ENCODE data around the gene PRDM10.

The PRDM10 gene

GRCh38 chr11:130006929-130007328 lies 4.3 kb upstream of the PRDM10 start:
- Histone ChIP-seq H4K91ac (ENCODE audit: low read length) (no peak overlapping the region), H3K23ac (ENCODE audit: low read length in 2 of 2) (no peak overlapping the region), H3K4me1 (ENCODE audit: control insufficient read depth, insufficient read depth, low read depth, low read length) (peaks cover 5% of the 10 kb centered on the region), H4K8ac (ENCODE audit: low read length) (no peak overlapping the region), H3K27me3 (ENCODE audit: control insufficient read depth in 1 of 2, insufficient read depth in 1 of 2, low read length in 2 of 2) (no peaks in the 10 kb centered on the region), H3K79me1 (replicated peaks; ENCODE audit: low read length, poor library complexity, severe bottlenecking) (no peaks in the 10 kb centered on the region), H3K18ac (ENCODE audit: low read depth in 1 of 2, low read length in 2 of 2) (no peak overlapping the region), H2BK15ac (ENCODE audit: low read depth, poor library complexity, severe bottlenecking) (no peak overlapping the region), H3K36me3 (ENCODE audit: control insufficient read depth in 1 of 2, insufficient read depth in 2 of 2, low read depth in 1 of 2, low read length in 2 of 2) (no peaks in the 10 kb centered on the region), H2AK5ac (ENCODE audit: low read length, severe bottlenecking) (no peak overlapping the region), H3K9me3 (ENCODE audit: control insufficient read depth, low read length) (peaks cover 3% of the 10 kb centered on the region), H3K14ac (ENCODE audit: low read length in 2 of 2) (no peak overlapping the region), H3K4me2 (ENCODE audit: low read length, poor library complexity, severe bottlenecking) (no peak overlapping the region), H2BK120ac (ENCODE audit: low read depth, low read length) (no peak overlapping the region), H2BK12ac (ENCODE audit: low read length in 2 of 2) (no peak overlapping the region), H3K27ac (ENCODE audit: low read length, poor library complexity, severe bottlenecking) (no peak overlapping the region), H3K4me3 (ENCODE audit: insufficient read depth in 1 of 2, low read depth in 1 of 2, low read length in 2 of 2) (no peak overlapping the region), H2BK5ac (ENCODE audit: low read depth, low read length, poor library complexity, severe bottlenecking) (no peak overlapping the region), H2AFZ (ENCODE audit: low read depth, low read length) (no peak overlapping the region), H3K4ac (ENCODE audit: low read depth in 1 of 2, low read length in 2 of 2) (no peak overlapping the region), H3K9ac (ENCODE audit: low read length) (no peak overlapping the region)
- no peak for DNase-seq
- 100% methylated on average over 3 of the region's 3 CpGs for WGBS

GRCh38 chr11:130003717-130004001 lies 1.0 kb upstream of the PRDM10 start:
- no peak overlapping the region for H3K14ac ChIP-seq (ENCODE audit: low read length in 2 of 2)
- H3K27me3 ChIP-seq (ENCODE audit: control insufficient read depth in 1 of 2, insufficient read depth in 1 of 2, low read length in 2 of 2): no peaks in the 10 kb centered on the region
- no peak overlapping the region for H2AFZ ChIP-seq (ENCODE audit: low read depth, low read length)
- H4K91ac ChIP-seq (ENCODE audit: low read length): peak overlapping the region; percentile 55
- peak overlapping the region; percentile 82 for H3K4me2 ChIP-seq (ENCODE audit: low read length, poor library complexity, severe bottlenecking)
- peak overlapping the region; percentile 54 to 94 for H3K4ac ChIP-seq (ENCODE audit: low read depth in 1 of 2, low read length in 2 of 2)
- no peak overlapping the region for H2BK12ac ChIP-seq (ENCODE audit: low read length in 2 of 2)
- peaks cover 0 to 3% of the 10 kb centered on the region in 2 experiments for H3K36me3 ChIP-seq (ENCODE audit: control insufficient read depth in 1 of 2, insufficient read depth in 2 of 2, low read depth in 1 of 2, low read length in 2 of 2)
- peaks cover 3% of the 10 kb centered on the region for H3K9me3 ChIP-seq (ENCODE audit: control insufficient read depth, low read length)
- no peak for DNase-seq
- no peak overlapping the region for H2BK120ac ChIP-seq (ENCODE audit: low read depth, low read length)
- peaks cover 8% of the 10 kb centered on the region for H3K4me1 ChIP-seq (ENCODE audit: control insufficient read depth, insufficient read depth, low read depth, low read length)
- H2BK15ac ChIP-seq (ENCODE audit: low read depth, poor library complexity, severe bottlenecking): no peak overlapping the region
- peak overlapping the region; percentile 6 to 82 for H3K18ac ChIP-seq (ENCODE audit: low read depth in 1 of 2, low read length in 2 of 2)
- peak overlapping the region; percentile 98 for H3K9ac ChIP-seq (ENCODE audit: low read length)
- peak overlapping the region; percentile 11 to 95 for H3K4me3 ChIP-seq (ENCODE audit: insufficient read depth in 1 of 2, low read depth in 1 of 2, low read length in 2 of 2)
- H2BK5ac ChIP-seq (ENCODE audit: low read depth, low read length, poor library complexity, severe bottlenecking): no peak overlapping the region
- no peaks in the 10 kb centered on the region for H3K79me1 ChIP-seq (replicated peaks; ENCODE audit: low read length, poor library complexity, severe bottlenecking)
- H4K8ac ChIP-seq (ENCODE audit: low read length): peak overlapping the region; percentile 8
- H2AK5ac ChIP-seq (ENCODE audit: low read length, severe bottlenecking): no peak overlapping the region
- 0% methylated on average over 5 of the region's 8 CpGs for WGBS
- H3K27ac ChIP-seq (ENCODE audit: low read length, poor library complexity, severe bottlenecking): peak overlapping the region; percentile 90
- H3K23ac ChIP-seq (ENCODE audit: low read length in 2 of 2): no peak overlapping the region

- Histone ChIP-seq H4K91ac (ENCODE audit: low read length) (peak overlapping the region; percentile 93), H3K18ac (ENCODE audit: low read depth in 1 of 2, low read length in 2 of 2) (peak overlapping the region; percentile 82 to 97), H3K4me3 (ENCODE audit: insufficient read depth in 1 of 2, low read depth in 1 of 2, low read length in 2 of 2) (peak overlapping the region; percentile 95 to 97), H3K27me3 (ENCODE audit: control insufficient read depth in 1 of 2, insufficient read depth in 1 of 2, low read length in 2 of 2) (no peaks in the 10 kb centered on the region), H3K14ac (ENCODE audit: low read length in 2 of 2) (peak overlapping the region in 1 of 2 experiments; percentile 23), H2BK15ac (ENCODE audit: low read depth, poor library complexity, severe bottlenecking) (peak overlapping the region; percentile 82), H3K23ac (ENCODE audit: low read length in 2 of 2) (no peak overlapping the region), H2AFZ (ENCODE audit: low read depth, low read length) (peak overlapping the region; percentile 36), H2BK120ac (ENCODE audit: low read depth, low read length) (peak overlapping the region; percentile 100), H3K79me1 (replicated peaks; ENCODE audit: low read length, poor library complexity, severe bottlenecking) (no peaks in the 10 kb centered on the region), H3K27ac (ENCODE audit: low read length, poor library complexity, severe bottlenecking) (peak overlapping the region; percentile 100), H3K4ac (ENCODE audit: low read depth in 1 of 2, low read length in 2 of 2) (peak overlapping the region; percentile 93 to 97), H3K9ac (ENCODE audit: low read length) (peak overlapping the region; percentile 98), H3K9me3 (ENCODE audit: control insufficient read depth, low read length) (peaks cover 3% of the 10 kb centered on the region), H3K4me2 (ENCODE audit: low read length, poor library complexity, severe bottlenecking) (peak overlapping the region; percentile 82), H2AK5ac (ENCODE audit: low read length, severe bottlenecking) (no peak overlapping the region), H3K36me3 (ENCODE audit: control insufficient read depth in 1 of 2, insufficient read depth in 2 of 2, low read depth in 1 of 2, low read length in 2 of 2) (peaks cover 0 to 3% of the 10 kb centered on the region in 2 experiments), H3K4me1 (ENCODE audit: control insufficient read depth, insufficient read depth, low read depth, low read length) (peaks cover 8% of the 10 kb centered on the region), H4K8ac (ENCODE audit: low read length) (peak overlapping the region; percentile 79), H2BK12ac (ENCODE audit: low read length in 2 of 2) (no peak overlapping the region), H2BK5ac (ENCODE audit: low read depth, low read length, poor library complexity, severe bottlenecking) (peak overlapping the region; percentile 99)
- WGBS: under 1% methylated on average over 48 of the region's 65 CpGs
- peak; percentile 100 for DNase-seq
These were observed 446 bp upstream of the PRDM10 start for GRCh38 chr11:130002846-130003716.

- H3K4me1 ChIP-seq (ENCODE audit: control insufficient read depth, insufficient read depth, low read depth, low read length): peaks cover 8% of the 10 kb centered on the region
- peak overlapping the region; percentile 78 for H2AFZ ChIP-seq (ENCODE audit: low read depth, low read length)
- peak overlapping the region in 1 of 2 experiments; percentile 99 for H3K23ac ChIP-seq (ENCODE audit: low read length in 2 of 2)
- H2BK5ac ChIP-seq (ENCODE audit: low read depth, low read length, poor library complexity, severe bottlenecking): peak overlapping the region; percentile 99
- peak overlapping the region; percentile 100 for H3K27ac ChIP-seq (ENCODE audit: low read length, poor library complexity, severe bottlenecking)
- DNase-seq: peak; percentile 37
- peaks cover 6% of the 10 kb centered on the region for H3K79me1 ChIP-seq (replicated peaks; ENCODE audit: low read length, poor library complexity, severe bottlenecking)
- H3K18ac ChIP-seq (ENCODE audit: low read depth in 1 of 2, low read length in 2 of 2): peak overlapping the region; percentile 100
- H3K36me3 ChIP-seq (ENCODE audit: control insufficient read depth in 1 of 2, insufficient read depth in 2 of 2, low read depth in 1 of 2, low read length in 2 of 2): peaks cover 0 to 8% of the 10 kb centered on the region in 2 experiments
- peak overlapping the region; percentile 98 to 99 for H3K4ac ChIP-seq (ENCODE audit: low read depth in 1 of 2, low read length in 2 of 2)
- peak overlapping the region; percentile 100 for H2BK120ac ChIP-seq (ENCODE audit: low read depth, low read length)
- peak overlapping the region; percentile 61 for H3K4me2 ChIP-seq (ENCODE audit: low read length, poor library complexity, severe bottlenecking)
- WGBS: under 1% methylated on average over 68 of the region's 90 CpGs
- peak overlapping the region; percentile 99 for H4K91ac ChIP-seq (ENCODE audit: low read length)
- peak overlapping the region; percentile 100 for H2BK15ac ChIP-seq (ENCODE audit: low read depth, poor library complexity, severe bottlenecking)
- peak overlapping the region; percentile 71 to 90 for H2BK12ac ChIP-seq (ENCODE audit: low read length in 2 of 2)
- H3K27me3 ChIP-seq (ENCODE audit: control insufficient read depth in 1 of 2, insufficient read depth in 1 of 2, low read length in 2 of 2): no peaks in the 10 kb centered on the region
- peak overlapping the region; percentile 95 to 97 for H3K4me3 ChIP-seq (ENCODE audit: insufficient read depth in 1 of 2, low read depth in 1 of 2, low read length in 2 of 2)
- H2AK5ac ChIP-seq (ENCODE audit: low read length, severe bottlenecking): peak overlapping the region; percentile 4
- H3K14ac ChIP-seq (ENCODE audit: low read length in 2 of 2): peak overlapping the region in 1 of 2 experiments; percentile 100
- peak overlapping the region; percentile 98 for H3K9ac ChIP-seq (ENCODE audit: low read length)
- peak overlapping the region; percentile 98 for H4K8ac ChIP-seq (ENCODE audit: low read length)
- H3K9me3 ChIP-seq (ENCODE audit: control insufficient read depth, low read length): no peaks in the 10 kb centered on the region
These were observed 929 bp downstream of the PRDM10 start for GRCh38 chr11:130001461-130002351.

Measured in mesenchymal stem cell (in vitro differentiated cells and primary cell).